HepG2 (cell line): ENCODE measurements around the gene PEX3. TPM values are rescaled to one million over a fixed set of nuclear protein-coding genes. Genes with fewer than 3 reads are reported as not detected.

Experiments
- AGO2 ChIP-seq: fragments of 200-400 bp; formaldehyde crosslinking; optimal IDR thresholded peaks from 2 replicates; pipeline ENCODE3; 2017; ENCODE audit warnings: mild to moderate bottlenecking, low read depth, low read length, moderate library complexity
- BCL6 ChIP-seq: IDR thresholded peaks from 2 replicates; pipeline ENCODE4 v1.6.1; 2016; ENCODE audit warnings: missing genetic modification reagents, missing compliant biosample characterization
- DMAP1 ChIP-seq: IDR thresholded peaks from 2 replicates; pipeline ENCODE4 v1.6.1; 2016
- EP300 ChIP-seq, 3 experiments: sonication (generic) in 1 of 3; formaldehyde crosslinking in 1 of 3; IDR thresholded peaks; 2 replicates each; pipeline versions ENCODE4 v1.5.1 to v1.6.1; 2011 to 2020; ENCODE audit warnings: low read depth in 2 of 3, low read length in 2 of 3, borderline replicate concordance in 1 of 3, improper control_type of control experiment in 1 of 3, mild to moderate bottlenecking in 1 of 3, missing genetic modification reagents in 1 of 3, moderate library complexity in 1 of 3
- GATAD2A ChIP-seq: IDR thresholded peaks from 2 replicates; pipeline ENCODE4 v1.6.1; 2016
- HDAC1 ChIP-seq: sonication (generic); formaldehyde crosslinking; IDR thresholded peaks from 2 replicates; pipeline ENCODE4 v1.5.1; 2020; ENCODE audit warnings: mild to moderate bottlenecking, missing genetic modification reagents
- MAFF ChIP-seq: IDR thresholded peaks from 2 replicates; pipeline ENCODE4 v1.6.1; 2011; ENCODE audit warnings: low read depth, low read length, improper control_type of control experiment
- PAX8 ChIP-seq: sonication (generic); formaldehyde crosslinking; IDR thresholded peaks from 2 replicates; pipeline ENCODE4 v1.8.0; 2022; ENCODE audit warnings: mild to moderate bottlenecking, missing genetic modification reagents, borderline replicate concordance
- RBM22 ChIP-seq: fragments of 200-400 bp; formaldehyde crosslinking; optimal IDR thresholded peaks from 2 replicates; pipeline ENCODE3; 2017; ENCODE audit warnings: mild to moderate bottlenecking, low read length, moderate library complexity
- SIN3A ChIP-seq: IDR thresholded peaks from 2 replicates; pipeline ENCODE4 v1.6.1; 2011; ENCODE audit warnings: low read depth, mild to moderate bottlenecking, control low read depth, low read length, borderline replicate concordance
- TP53 ChIP-seq: sonication (generic); formaldehyde crosslinking; conservative IDR thresholded peaks from 2 replicates; pipeline ENCODE4 v1.4.0; 2020; ENCODE audit warnings: missing genetic modification reagents
- ZBTB7B ChIP-seq: sonication (generic); formaldehyde crosslinking; IDR thresholded peaks from 2 replicates; pipeline ENCODE4 v1.4.0; 2020; ENCODE audit warnings: missing genetic modification reagents
- ZNF274 ChIP-seq: sonication (generic); formaldehyde crosslinking; IDR thresholded peaks from 2 replicates; pipeline ENCODE4 v1.5.1; 2020; ENCODE audit warnings: mild to moderate bottlenecking, missing genetic modification reagents
- ZNF333 ChIP-seq: sonication (generic); formaldehyde crosslinking; IDR thresholded peaks from 2 replicates; pipeline ENCODE4 v1.4.0; 2020; ENCODE audit warnings: mild to moderate bottlenecking, missing genetic modification reagents, borderline replicate concordance
- ZNF510 ChIP-seq: sonication (generic); formaldehyde crosslinking; IDR thresholded peaks from 2 replicates; pipeline ENCODE4 v1.4.0; 2020; ENCODE audit warnings: low read depth, mild to moderate bottlenecking, missing genetic modification reagents
- ZSCAN9 ChIP-seq: IDR thresholded peaks from 2 replicates; pipeline ENCODE4 v1.6.1; 2016; ENCODE audit warnings: borderline replicate concordance
- polyA plus RNA-seq, 8 experiments: library from polyadenylated mRNA; depleted of rRNA in 3 of 8; stranded (reverse) in 7 of 8; unstranded in 1 of 8; fragments of >200 nt; fragmentation: Illumina TruSeq in 4 of 8; extraction: Trizol in 4 of 8; gene quantifications; 2 replicates each; pipeline versions ENCODE4 v1.2.1 to v1.2.3, GENCODE V29; 2011 to 2016; ENCODE audit warnings: low read depth in 4 of 8, missing spikeins in 1 of 8, mixed read lengths in 1 of 8; ENCODE audit not compliant: insufficient read depth in 1 of 8
- total RNA-seq, 5 experiments: library from RNA; depleted of rRNA; stranded (reverse); fragments of >200 nt; fragmentation: Illumina TruSeq; extraction: Trizol; gene quantifications; 2 replicates each; pipeline ENCODE4 v1.2.3, GENCODE V29; 2016; ENCODE audit warnings: low read depth in 1 of 5
- TF ChIP-seq, protein P1 (sequence below): sonication (generic); formaldehyde crosslinking; IDR thresholded peaks from 2 replicates; pipeline ENCODE4 v1.9.0; 2022; ENCODE audit warnings: missing genetic modification reagents, mild to moderate bottlenecking, borderline replicate concordance
- TF ChIP-seq, protein P2 (sequence below): sonication (generic); formaldehyde crosslinking; IDR thresholded peaks from 2 replicates; pipeline ENCODE4 v1.4.0; 2020; ENCODE audit warnings: mild to moderate bottlenecking, missing genetic modification reagents, borderline replicate concordance
- TF ChIP-seq, protein P3 (sequence below): sonication (generic); formaldehyde crosslinking; IDR thresholded peaks from 2 replicates; pipeline ENCODE4 v1.8.1; 2022; ENCODE audit warnings: low read depth, mild to moderate bottlenecking, missing genetic modification reagents
- TF ChIP-seq, protein P4 (sequence below): sonication (generic); formaldehyde crosslinking; conservative IDR thresholded peaks from 2 replicates; pipeline ENCODE4 v1.4.0; 2020; ENCODE audit warnings: missing genetic modification reagents

PEX3 gene
- total and polyA plus RNA-seq, 2 of the 13 experiments (the other 11 are each of a cell fraction or from before 2014, with no cell fraction given) = 30.9 to 40.8 TPM

DNA sequence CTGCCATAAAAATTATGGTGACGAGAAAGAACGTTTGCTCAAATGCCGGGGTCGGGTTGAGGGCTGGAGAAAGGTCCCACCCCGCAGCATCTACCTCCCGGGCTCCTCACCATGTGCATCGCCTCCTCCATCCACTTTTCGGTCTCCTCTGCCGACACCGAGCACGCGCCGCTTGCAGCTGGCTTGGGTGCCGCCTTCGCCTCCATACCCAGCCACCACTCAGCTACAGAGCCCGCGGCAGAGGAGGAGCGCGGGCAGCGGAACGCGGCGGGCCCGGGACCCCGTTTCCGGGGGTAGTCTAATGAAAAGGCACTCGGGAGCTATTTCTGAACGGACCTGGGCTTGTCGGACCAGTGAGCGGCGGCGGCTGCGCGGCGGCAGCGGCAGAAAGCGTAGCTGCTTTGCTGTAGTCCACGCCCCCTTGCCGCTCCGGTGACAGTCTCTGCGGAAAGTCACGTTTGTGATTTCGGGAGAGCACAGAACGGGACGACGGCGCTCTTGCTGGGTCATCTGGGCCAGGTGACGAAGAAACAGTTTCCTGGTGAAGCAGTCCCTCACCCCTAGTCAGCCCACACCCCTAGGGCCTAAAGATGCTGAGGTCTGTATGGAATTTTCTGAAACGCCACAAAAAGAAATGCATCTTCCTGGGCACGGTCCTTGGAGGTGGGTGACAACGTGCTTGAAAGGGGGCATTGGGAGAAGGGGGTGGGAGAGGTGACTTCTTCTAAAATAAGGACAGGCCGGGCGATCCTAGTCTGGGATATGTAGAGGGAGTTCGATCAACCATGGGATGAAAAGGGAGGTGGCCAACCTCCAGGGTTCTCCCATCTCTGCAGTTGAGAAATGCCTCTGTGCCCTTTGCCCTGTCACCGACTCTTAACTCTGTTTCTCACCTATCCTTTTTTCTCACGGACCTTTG, at the start of gene PEX3, which contains the start of gene ADAT2 (continued):
- TF ChIP-seq DMAP1 (CRISPR knock-in tag) (peak; percentile 98), ZBTB7B (peak; percentile 87; the same call in 1 of the 2 replicates), MAFF (no peak), AGO2 (peak; percentile 81), ZNF333 (peak; percentile 88), ZNF510 (CRISPR knock-in tag) (no peak; the same call in 1 of the 2 replicates), ZSCAN9 (CRISPR knock-in tag) (peak; percentile 98), RBM22 (no peak), TP53 (CRISPR knock-in tag) (peak; percentile 76), BCL6 (peak; percentile 89), GATAD2A (CRISPR knock-in tag) (peak; percentile 96), ZNF274 (CRISPR knock-in tag) (peak; percentile 98), PAX8 (CRISPR knock-in tag) (peak; percentile 53; the same call in 1 of the 2 replicates), EP300 (IDR thresholded peaks at IDR 0.05; ENCODE audit: low read depth in 2 of 2, low read length in 2 of 2) (peak; percentile 66 to 87; a peak in 3 of 4 replicates), EP300 (CRISPR knock-in tag; IDR thresholded peaks at IDR 0.05; ENCODE audit: borderline replicate concordance) (peak; percentile 81), SIN3A (peak; percentile 98), HDAC1 (CRISPR knock-in tag) (peak; percentile 100)
- TF ChIP-seq, protein P1, sequence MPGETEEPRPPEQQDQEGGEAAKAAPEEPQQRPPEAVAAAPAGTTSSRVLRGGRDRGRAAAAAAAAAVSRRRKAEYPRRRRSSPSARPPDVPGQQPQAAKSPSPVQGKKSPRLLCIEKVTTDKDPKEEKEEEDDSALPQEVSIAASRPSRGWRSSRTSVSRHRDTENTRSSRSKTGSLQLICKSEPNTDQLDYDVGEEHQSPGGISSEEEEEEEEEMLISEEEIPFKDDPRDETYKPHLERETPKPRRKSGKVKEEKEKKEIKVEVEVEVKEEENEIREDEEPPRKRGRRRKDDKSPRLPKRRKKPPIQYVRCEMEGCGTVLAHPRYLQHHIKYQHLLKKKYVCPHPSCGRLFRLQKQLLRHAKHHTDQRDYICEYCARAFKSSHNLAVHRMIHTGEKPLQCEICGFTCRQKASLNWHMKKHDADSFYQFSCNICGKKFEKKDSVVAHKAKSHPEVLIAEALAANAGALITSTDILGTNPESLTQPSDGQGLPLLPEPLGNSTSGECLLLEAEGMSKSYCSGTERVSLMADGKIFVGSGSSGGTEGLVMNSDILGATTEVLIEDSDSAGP = peak; percentile 99
- TF ChIP-seq, protein P2, sequence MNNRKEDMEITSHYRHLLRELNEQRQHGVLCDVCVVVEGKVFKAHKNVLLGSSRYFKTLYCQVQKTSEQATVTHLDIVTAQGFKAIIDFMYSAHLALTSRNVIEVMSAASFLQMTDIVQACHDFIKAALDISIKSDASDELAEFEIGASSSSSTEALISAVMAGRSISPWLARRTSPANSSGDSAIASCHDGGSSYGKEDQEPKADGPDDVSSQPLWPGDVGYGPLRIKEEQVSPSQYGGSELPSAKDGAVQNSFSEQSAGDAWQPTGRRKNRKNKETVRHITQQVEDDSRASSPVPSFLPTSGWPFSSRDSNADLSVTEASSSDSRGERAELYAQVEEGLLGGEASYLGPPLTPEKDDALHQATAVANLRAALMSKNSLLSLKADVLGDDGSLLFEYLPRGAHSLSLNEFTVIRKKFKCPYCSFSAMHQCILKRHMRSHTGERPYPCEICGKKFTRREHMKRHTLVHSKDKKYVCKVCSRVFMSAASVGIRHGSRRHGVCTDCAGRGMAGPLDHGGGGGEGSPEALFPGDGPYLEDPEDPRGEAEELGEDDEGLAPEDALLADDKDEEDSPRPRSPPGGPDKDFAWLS (CRISPR knock-in tag) = no peak
- TF ChIP-seq, protein P3, sequence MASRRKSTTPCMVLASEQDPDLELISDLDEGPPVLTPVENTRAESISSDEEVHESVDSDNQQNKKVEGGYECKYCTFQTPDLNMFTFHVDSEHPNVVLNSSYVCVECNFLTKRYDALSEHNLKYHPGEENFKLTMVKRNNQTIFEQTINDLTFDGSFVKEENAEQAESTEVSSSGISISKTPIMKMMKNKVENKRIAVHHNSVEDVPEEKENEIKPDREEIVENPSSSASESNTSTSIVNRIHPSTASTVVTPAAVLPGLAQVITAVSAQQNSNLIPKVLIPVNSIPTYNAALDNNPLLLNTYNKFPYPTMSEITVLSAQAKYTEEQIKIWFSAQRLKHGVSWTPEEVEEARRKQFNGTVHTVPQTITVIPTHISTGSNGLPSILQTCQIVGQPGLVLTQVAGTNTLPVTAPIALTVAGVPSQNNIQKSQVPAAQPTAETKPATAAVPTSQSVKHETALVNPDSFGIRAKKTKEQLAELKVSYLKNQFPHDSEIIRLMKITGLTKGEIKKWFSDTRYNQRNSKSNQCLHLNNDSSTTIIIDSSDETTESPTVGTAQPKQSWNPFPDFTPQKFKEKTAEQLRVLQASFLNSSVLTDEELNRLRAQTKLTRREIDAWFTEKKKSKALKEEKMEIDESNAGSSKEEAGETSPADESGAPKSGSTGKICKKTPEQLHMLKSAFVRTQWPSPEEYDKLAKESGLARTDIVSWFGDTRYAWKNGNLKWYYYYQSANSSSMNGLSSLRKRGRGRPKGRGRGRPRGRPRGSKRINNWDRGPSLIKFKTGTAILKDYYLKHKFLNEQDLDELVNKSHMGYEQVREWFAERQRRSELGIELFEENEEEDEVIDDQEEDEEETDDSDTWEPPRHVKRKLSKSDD (CRISPR knock-in tag) = peak; percentile 98
- TF ChIP-seq, protein P4, sequence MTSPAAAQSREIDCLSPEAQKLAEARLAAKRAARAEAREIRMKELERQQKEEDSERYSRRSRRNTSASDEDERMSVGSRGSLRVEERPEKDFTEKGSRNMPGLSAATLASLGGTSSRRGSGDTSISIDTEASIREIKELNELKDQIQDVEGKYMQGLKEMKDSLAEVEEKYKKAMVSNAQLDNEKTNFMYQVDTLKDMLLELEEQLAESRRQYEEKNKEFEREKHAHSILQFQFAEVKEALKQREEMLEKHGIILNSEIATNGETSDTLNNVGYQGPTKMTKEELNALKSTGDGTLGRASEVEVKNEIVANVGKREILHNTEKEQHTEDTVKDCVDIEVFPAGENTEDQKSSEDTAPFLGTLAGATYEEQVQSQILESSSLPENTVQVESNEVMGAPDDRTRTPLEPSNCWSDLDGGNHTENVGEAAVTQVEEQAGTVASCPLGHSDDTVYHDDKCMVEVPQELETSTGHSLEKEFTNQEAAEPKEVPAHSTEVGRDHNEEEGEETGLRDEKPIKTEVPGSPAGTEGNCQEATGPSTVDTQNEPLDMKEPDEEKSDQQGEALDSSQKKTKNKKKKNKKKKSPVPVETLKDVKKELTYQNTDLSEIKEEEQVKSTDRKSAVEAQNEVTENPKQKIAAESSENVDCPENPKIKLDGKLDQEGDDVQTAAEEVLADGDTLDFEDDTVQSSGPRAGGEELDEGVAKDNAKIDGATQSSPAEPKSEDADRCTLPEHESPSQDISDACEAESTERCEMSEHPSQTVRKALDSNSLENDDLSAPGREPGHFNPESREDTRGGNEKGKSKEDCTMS (CRISPR knock-in tag) = peak; percentile 82; the same call in 1 of the 2 replicates
